ENCODE results near the gene EFCAB5. TPM values are rescaled to one million over a fixed set of nuclear protein-coding genes. Genes with fewer than 3 reads are reported as not detected.
"Not testable (repeated sequence)": the region's sequence is repeated elsewhere in the genome, so short reads cannot be mapped to it uniquely, and the experiment has no call there.

Gene EFCAB5
- total RNA-seq (10 to 100 TPM; 11.7 to 15.1 TPM), polyA plus RNA-seq (ENCODE audit: insufficient read depth, low read depth, low replicate concordance) (23.0 TPM)
- long read RNA-seq, donor 1: 0 reads
- long read RNA-seq, donor 2: 0 reads

DNA sequence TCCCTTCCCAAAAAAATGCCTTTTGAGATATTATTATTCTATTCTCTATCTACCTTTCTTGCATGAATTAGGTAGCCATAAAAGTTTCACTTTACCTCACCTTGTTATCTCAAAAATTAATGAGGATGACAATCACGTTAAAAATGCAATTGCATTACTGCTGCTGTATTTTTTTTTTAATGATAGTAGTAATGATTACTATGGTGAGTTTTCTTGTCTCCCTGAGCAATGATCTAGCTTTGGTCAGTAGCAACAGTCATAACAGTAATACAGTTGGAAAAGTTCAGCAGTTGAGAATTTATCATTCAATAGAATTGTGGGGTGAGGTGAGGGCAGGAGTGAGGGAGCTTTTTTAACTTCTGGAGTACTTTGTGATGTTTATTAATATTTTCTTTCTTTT, at the start of gene EFCAB5:
TSS of gene EFCAB5 (plus strand) at position 301 of the 400 bp plus-strand sequence. CDS start 163 bp downstream, outside the sequence.
- DNase-seq: no peak
- Histone ChIP-seq H3K9me3 (no peaks in the 10 kb centered on the region), H3K27ac (no peak within 1 kb of the TSS), H3K4me1 (no peaks in the 10 kb centered on the region), H3K36me3 (ENCODE audit: low read depth, missing control alignments) (no peaks in the 10 kb centered on the region), H3K4me3 (no peak within 1 kb of the TSS), H3K27me3 (no peaks in the 10 kb centered on the region)
- TF ChIP-seq, protein P1, sequence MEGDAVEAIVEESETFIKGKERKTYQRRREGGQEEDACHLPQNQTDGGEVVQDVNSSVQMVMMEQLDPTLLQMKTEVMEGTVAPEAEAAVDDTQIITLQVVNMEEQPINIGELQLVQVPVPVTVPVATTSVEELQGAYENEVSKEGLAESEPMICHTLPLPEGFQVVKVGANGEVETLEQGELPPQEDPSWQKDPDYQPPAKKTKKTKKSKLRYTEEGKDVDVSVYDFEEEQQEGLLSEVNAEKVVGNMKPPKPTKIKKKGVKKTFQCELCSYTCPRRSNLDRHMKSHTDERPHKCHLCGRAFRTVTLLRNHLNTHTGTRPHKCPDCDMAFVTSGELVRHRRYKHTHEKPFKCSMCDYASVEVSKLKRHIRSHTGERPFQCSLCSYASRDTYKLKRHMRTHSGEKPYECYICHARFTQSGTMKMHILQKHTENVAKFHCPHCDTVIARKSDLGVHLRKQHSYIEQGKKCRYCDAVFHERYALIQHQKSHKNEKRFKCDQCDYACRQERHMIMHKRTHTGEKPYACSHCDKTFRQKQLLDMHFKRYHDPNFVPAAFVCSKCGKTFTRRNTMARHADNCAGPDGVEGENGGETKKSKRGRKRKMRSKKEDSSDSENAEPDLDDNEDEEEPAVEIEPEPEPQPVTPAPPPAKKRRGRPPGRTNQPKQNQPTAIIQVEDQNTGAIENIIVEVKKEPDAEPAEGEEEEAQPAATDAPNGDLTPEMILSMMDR (IDR thresholded peaks at IDR 0.05): no peak
- TF ChIP-seq POLR2A (IDR thresholded peaks at IDR 0.05): no peak
- WGBS, 2 donors: 73 to 77% methylated on average over 1 of the region's 1 CpG
- intact Hi-C loops (cut with DNase I; ENCODE audit: low total_unique reads): no loop called here

DNA sequence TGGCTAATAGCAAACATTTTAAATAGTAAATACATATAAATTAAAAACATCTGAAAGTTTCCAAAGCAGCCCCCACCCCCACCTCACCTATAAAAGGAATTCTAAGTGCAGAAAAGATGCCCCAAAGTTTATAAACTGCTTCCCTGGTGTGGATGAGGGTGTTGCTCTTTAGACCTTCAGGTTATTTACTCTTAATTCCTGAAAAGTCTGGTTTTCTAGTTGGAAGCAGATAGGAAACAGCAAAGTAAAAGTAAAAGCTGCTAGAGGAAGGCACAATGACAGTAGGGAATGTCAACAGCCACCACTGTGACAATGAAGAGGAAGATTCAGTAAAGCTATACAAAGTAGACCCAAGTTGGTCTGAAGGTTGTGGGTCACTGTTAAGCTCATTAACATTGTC, 49.2 kb upstream of the EFCAB5 start:
- Histone ChIP-seq H3K9me3 (no peaks in the 10 kb centered on the region), H3K36me3 (ENCODE audit: low read depth, missing control alignments) (no peaks in the 10 kb centered on the region), H3K27me3 (no peaks in the 10 kb centered on the region), H3K4me3 (no peak overlapping the region), H3K27ac (no peak overlapping the region), H3K4me1 (no peaks in the 10 kb centered on the region)
- TF ChIP-seq, protein P1 (IDR thresholded peaks at IDR 0.05): no peak
- TF ChIP-seq POLR2A (IDR thresholded peaks at IDR 0.05): no peak
- no peak for DNase-seq
- intact Hi-C loops (cut with DNase I; ENCODE audit: low total_unique reads): no loop called here

DNA sequence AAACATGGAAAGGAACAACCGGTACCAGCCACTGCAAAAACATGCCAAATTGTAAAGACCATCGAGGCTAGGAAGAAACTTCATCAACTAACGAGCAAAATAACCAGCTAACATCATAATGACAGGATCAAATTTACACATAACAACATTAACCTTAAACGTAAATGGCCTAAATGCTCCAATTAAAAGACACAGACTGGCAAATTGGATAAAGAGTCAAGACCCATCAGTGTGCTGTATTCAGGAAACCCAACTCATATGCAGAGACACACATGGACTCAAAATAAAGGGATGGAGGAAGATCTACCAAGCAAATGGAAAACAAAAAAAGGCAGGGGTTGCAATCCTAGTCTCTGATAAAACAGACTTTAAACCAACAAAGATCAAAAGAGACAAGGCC, 44.3 kb upstream of the EFCAB5 start:
- intact Hi-C loops (cut with DNase I; ENCODE audit: low total_unique reads); DNase-seq; H3K36me3 ChIP-seq (ENCODE audit: low read depth, missing control alignments); H3K27me3 ChIP-seq; H3K9me3 ChIP-seq; H3K4me3 ChIP-seq; H3K4me1 ChIP-seq; H3K27ac ChIP-seq: not testable (repeated sequence)
- 93 to 96% methylated on average over 4 of the region's 4 CpGs for WGBS, 2 donors

DNA sequence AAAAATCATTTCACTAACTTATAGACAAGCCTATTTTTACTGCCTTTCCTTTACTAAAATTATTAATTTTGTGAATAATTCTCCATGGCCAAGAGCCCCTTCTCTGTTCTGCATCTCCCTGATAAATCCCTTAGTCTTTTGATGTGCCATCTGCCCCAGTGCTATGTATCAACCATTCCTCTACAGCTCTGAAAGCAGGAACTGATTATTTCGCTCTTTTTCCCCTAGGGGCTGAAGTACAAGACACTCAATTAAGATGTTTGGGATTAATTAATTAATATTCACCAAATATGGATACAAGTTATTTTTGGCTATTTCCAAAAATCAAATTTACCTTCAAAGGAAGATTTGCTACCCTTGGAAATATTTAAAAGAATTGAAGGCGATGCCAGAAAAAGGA, 38.0 kb upstream of the EFCAB5 start:
- Histone ChIP-seq H3K4me3 (no peak overlapping the region), H3K27me3 (no peaks in the 10 kb centered on the region), H3K27ac (no peak overlapping the region), H3K9me3 (no peaks in the 10 kb centered on the region), H3K36me3 (ENCODE audit: low read depth, missing control alignments) (no peaks in the 10 kb centered on the region), H3K4me1 (no peaks in the 10 kb centered on the region)
- intact Hi-C loops (cut with DNase I; ENCODE audit: low total_unique reads): no loop called here
- DNase-seq: no peak
- no peak for TF ChIP-seq POLR2A (IDR thresholded peaks at IDR 0.05)
- TF ChIP-seq, protein P1 (IDR thresholded peaks at IDR 0.05): no peak
- 91 to 93% methylated on average over 2 of the region's 2 CpGs for WGBS, 2 donors

DNA sequence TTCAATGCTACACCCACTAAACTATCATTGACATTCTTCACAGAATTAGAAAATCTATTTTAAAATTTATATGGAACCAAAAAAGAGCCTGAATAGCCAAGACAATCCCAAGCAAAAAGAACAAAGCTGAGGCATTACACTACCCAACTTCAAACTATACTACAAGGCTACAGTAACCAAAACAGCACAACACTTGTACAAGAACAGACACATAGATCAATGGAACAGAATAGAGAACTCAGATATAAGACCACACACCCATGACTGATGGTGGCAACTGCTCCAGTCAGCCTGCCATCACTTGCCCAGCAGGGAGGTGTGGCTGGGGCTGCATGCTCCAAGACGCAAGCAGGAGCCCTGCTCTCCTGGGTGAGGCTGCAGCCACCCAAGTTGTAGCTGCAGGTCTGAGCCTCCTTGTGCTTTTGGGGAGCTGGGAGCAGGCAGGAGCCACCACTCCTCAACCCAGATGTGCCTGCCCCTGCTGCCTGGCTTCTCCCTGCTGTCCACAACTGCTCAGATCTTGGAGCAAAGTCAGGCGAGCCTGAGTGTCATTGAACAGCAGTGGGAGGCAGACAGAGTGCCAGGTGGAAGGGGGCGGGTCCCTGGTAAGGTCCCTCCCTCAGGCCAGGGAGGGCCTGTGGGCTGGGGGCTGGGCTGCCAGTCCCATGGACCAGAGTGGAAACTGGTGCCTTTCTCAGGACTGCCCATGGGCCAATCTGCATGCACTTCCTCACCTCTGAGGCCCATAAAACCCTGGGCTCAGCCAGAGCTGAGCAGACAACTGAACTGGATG, 36.2 kb upstream of the EFCAB5 start:
- Histone ChIP-seq H3K4me3 (no peak overlapping the region), H3K27ac (no peak overlapping the region), H3K9me3 (no peaks in the 10 kb centered on the region), H3K36me3 (ENCODE audit: low read depth, missing control alignments) (no peaks in the 10 kb centered on the region), H3K27me3 (no peaks in the 10 kb centered on the region), H3K4me1 (no peaks in the 10 kb centered on the region)
- WGBS, 2 donors: 91 to 100% methylated on average over 1 to 3 of the region's 3 CpGs
- intact Hi-C loops (cut with DNase I; ENCODE audit: low total_unique reads): no loop called here
- DNase-seq: no peak
- TF ChIP-seq, protein P1 (IDR thresholded peaks at IDR 0.05): no peak
- TF ChIP-seq POLR2A (IDR thresholded peaks at IDR 0.05): no peak

Measured in testis (tissue), 5 donors.